ENCODE data around the gene CCDC57. TPM values are rescaled to one million over a fixed set of nuclear protein-coding genes. Genes with fewer than 3 reads are reported as not detected.

The CCDC57 gene
- total RNA-seq, 1 experiment from 2014 or later = 140 TPM

- Histone ChIP-seq H4K20me1 (ENCODE audit: insufficient read depth) (peaks cover 25% of the 10 kb centered on the region), H3K36me3 (ENCODE audit: low read depth) (no peaks in the 10 kb centered on the region), H3K9me3 (ENCODE audit: insufficient read depth, low read depth) (no peaks in the 10 kb centered on the region), H3K4me1 (replicated peaks; ENCODE audit: insufficient read depth) (no peaks in the 10 kb centered on the region), H3K79me2 (ENCODE audit: low read depth) (peaks cover 19% of the 10 kb centered on the region), H3K4me2 (no peak overlapping the region), H3F3A (ENCODE audit: insufficient read depth, low read depth) (peaks cover 5% of the 10 kb centered on the region; the same call in 1 of the 2 replicates), H3K9me2 (ENCODE audit: insufficient read depth) (no peaks in the 10 kb centered on the region), H3K27me3 (ENCODE audit: insufficient read depth, low read depth) (no peaks in the 10 kb centered on the region), H3K27ac (no peak overlapping the region), H2AFZ (no peak overlapping the region), H3K4me3 (no peak overlapping the region)
- no peak for DNase-seq
- no TSS peak for BruUV-seq (replicated peaks)
- ChIA-PET CTCF (interaction anchor here (0.6 kb wide), 1 partner anchor 31 kb away, joined by 3 read pairs; no protein-coding TSS in a partner anchor), POLR2A (ENCODE audit: unreplicated experiment) (interaction anchor here (0.6 kb wide), 1 partner anchor 34 kb away, joined by 24 read pairs; no protein-coding TSS in a partner anchor)
- TF ChIP-seq EZH2 (IDR thresholded peaks at IDR 0.05; ENCODE audit: low read depth) = no peak
- TF ChIP-seq CTCF (conservative IDR thresholded peaks at IDR 0.05) = no peak
- intact Hi-C loops (cut with micrococcal nuclease; ENCODE audit: unreplicated experiment) = no loop called here
Measured at GRCh38 chr17:82089723-82090548, 122.7 kb downstream of the CCDC57 start.

GRCh38 chr17:82088838-82089722, 123.6 kb downstream of the CCDC57 start:
- Histone ChIP-seq H3K9me2 (ENCODE audit: insufficient read depth) (no peaks in the 10 kb centered on the region), H3K36me3 (ENCODE audit: low read depth) (no peaks in the 10 kb centered on the region), H3K9me3 (ENCODE audit: insufficient read depth, low read depth) (no peaks in the 10 kb centered on the region), H3K4me3 (no peak overlapping the region), H3K27me3 (ENCODE audit: insufficient read depth, low read depth) (no peaks in the 10 kb centered on the region), H3K4me2 (no peak overlapping the region), H3K27ac (no peak overlapping the region), H2AFZ (no peak overlapping the region), H4K20me1 (ENCODE audit: insufficient read depth) (peaks cover 21% of the 10 kb centered on the region), H3K4me1 (replicated peaks; ENCODE audit: insufficient read depth) (no peaks in the 10 kb centered on the region), H3K79me2 (ENCODE audit: low read depth) (peaks cover 13% of the 10 kb centered on the region; the same call in 1 of the 2 replicates), H3F3A (ENCODE audit: insufficient read depth, low read depth) (peaks cover 3% of the 10 kb centered on the region; the same call in 1 of the 2 replicates)
- intact Hi-C loops (cut with micrococcal nuclease; ENCODE audit: unreplicated experiment) = no loop called here
- ChIA-PET CTCF (interaction anchor here (0.6 kb wide), 1 partner anchor 32 kb away, joined by 3 read pairs; no protein-coding TSS in a partner anchor), POLR2A (ENCODE audit: unreplicated experiment) (interaction anchor here (0.6 kb wide), 1 partner anchor 35 kb away, joined by 24 read pairs; no protein-coding TSS in a partner anchor)
- TF ChIP-seq EZH2 (IDR thresholded peaks at IDR 0.05; ENCODE audit: low read depth) = no peak
- TF ChIP-seq CTCF (conservative IDR thresholded peaks at IDR 0.05) = no peak
- no peak for DNase-seq
- no TSS peak for BruUV-seq (replicated peaks)

All from PC-9 (cell line).